Activated CD8-positive, alpha-beta T cell treated with anti-CD3 and anti-CD28 coated beads, Interleukin-2, amount 10 ng/mL, durations not matched to agents 7 days and 5 days (primary cell): ENCODE data around the gene SMYD3. TPM values are rescaled to one million over a fixed set of nuclear protein-coding genes. Genes with fewer than 3 reads are reported as not detected.
"Not testable (repeated sequence)": the region's sequence is repeated elsewhere in the genome, so short reads cannot be mapped to it uniquely, and the experiment has no call there.

ENCODE experiments used
- ATAC-seq: fragments of 150-1000 bp; cut with Tn5 transposase; one replicate; pipeline ENCODE4 v1.10.0; 2021; ENCODE audit warnings: moderate library complexity
- CTCF ChIA-PET: fragments of 350-600 bp; sonication (Branson Sonifier 250); formaldehyde crosslinking; loops from one replicate; lab custom pipeline; 2021; ENCODE audit warnings: antibody characterized with exemption; lab: Charles Lee
- POLR2A ChIA-PET: fragments of 350-600 bp; sonication (Branson Sonifier 250); formaldehyde crosslinking; loops from one replicate; lab custom pipeline; 2021; ENCODE audit warnings: antibody characterized with exemption; lab: Charles Lee
- DNase-seq: peaks from one replicate; pipeline ENCODE4 v3.0.0-alpha.2; 2020
- H3K27ac Mint-ChIP-seq: one replicate; pipeline ENCODE4 v1.8.0; 2021; ENCODE audit warnings: mild to moderate bottlenecking, mixed read lengths
- H3K27me3 Mint-ChIP-seq: one replicate; pipeline ENCODE4 v1.8.0; 2021; ENCODE audit warnings: low read depth, mixed read lengths
- H3K36me3 Mint-ChIP-seq: one replicate; pipeline ENCODE4 v1.8.0; 2021; ENCODE audit warnings: low read depth, mixed read lengths
- H3K4me1 Mint-ChIP-seq: one replicate; pipeline ENCODE4 v1.8.0; 2021; ENCODE audit warnings: low read depth, mixed read lengths
- H3K4me3 Mint-ChIP-seq: one replicate; pipeline ENCODE4 v1.8.0; 2021; ENCODE audit warnings: mild to moderate bottlenecking, mixed read lengths
- H3K9me3 Mint-ChIP-seq: one replicate; pipeline ENCODE4 v1.8.0; 2022; ENCODE audit warnings: mixed read lengths; ENCODE audit not compliant: insufficient read depth
- total RNA-seq, 2 experiments: library from RNA; stranded (reverse); gene quantifications; one replicate each; pipeline ENCODE4 v1.2.3, GENCODE V29; 2021

SMYD3 gene
- total RNA-seq, 2 experiments from 2014 or later: 22.7 to 23.2 TPM

- H3K4me3 Mint-ChIP-seq, H3K27ac Mint-ChIP-seq, DNase-seq, POLR2A ChIA-PET, ATAC-seq, H3K36me3 Mint-ChIP-seq, H3K4me1 Mint-ChIP-seq, H3K27me3 Mint-ChIP-seq, H3K9me3 Mint-ChIP-seq, CTCF ChIA-PET: not testable (repeated sequence)
Measured at GRCh38 chr1:245728035-245728434, 779.0 kb downstream of the SMYD3 start.

- POLR2A ChIA-PET: no interaction called here
- no peak for ATAC-seq
- CTCF ChIA-PET: no interaction called here
Measured at GRCh38 chr1:245721488-245721887, 785.6 kb downstream of the SMYD3 start.

GRCh38 chr1:245718951-245719350 lies 788.1 kb downstream of the SMYD3 start:
- Mint-ChIP-seq H3K9me3 (no peaks in the 10 kb centered on the region), H3K27ac (no peak overlapping the region), H3K27me3 (no peaks in the 10 kb centered on the region), H3K4me1 (no peaks in the 10 kb centered on the region), H3K36me3 (no peaks in the 10 kb centered on the region), H3K4me3 (no peak overlapping the region)
- no peak for DNase-seq
- POLR2A ChIA-PET: no interaction called here
- ATAC-seq: no peak
- CTCF ChIA-PET: no interaction called here

More at GRCh38 chr1:245721488-245721887, 785.6 kb downstream of the SMYD3 start:
- no peaks in the 10 kb centered on the region for H3K4me1 Mint-ChIP-seq
- no peak overlapping the region for H3K4me3 Mint-ChIP-seq
- no peaks in the 10 kb centered on the region for H3K27me3 Mint-ChIP-seq
- no peak overlapping the region for H3K27ac Mint-ChIP-seq
- DNase-seq: no peak
- H3K9me3 Mint-ChIP-seq: no peaks in the 10 kb centered on the region
- no peaks in the 10 kb centered on the region for H3K36me3 Mint-ChIP-seq

GRCh38 chr1:245718123-245718522 lies 789.0 kb downstream of the SMYD3 start:
- ATAC-seq (no peak), DNase-seq (no peak)
- Mint-ChIP-seq H3K4me3 (no peak overlapping the region), H3K27ac (no peak overlapping the region), H3K36me3 (no peaks in the 10 kb centered on the region), H3K27me3 (no peaks in the 10 kb centered on the region), H3K4me1 (no peaks in the 10 kb centered on the region), H3K9me3 (no peaks in the 10 kb centered on the region)
- ChIA-PET CTCF (no interaction called here), POLR2A (no interaction called here)

GRCh38 chr1:245717611-245718010 lies 789.5 kb downstream of the SMYD3 start:
- no peaks in the 10 kb centered on the region for H3K27me3 Mint-ChIP-seq
- CTCF ChIA-PET: no interaction called here

GRCh38 chr1:245716561-245716960 lies 790.5 kb downstream of the SMYD3 start:
- POLR2A ChIA-PET: no interaction called here
- CTCF ChIA-PET: no interaction called here
- no peak overlapping the region for H3K27ac Mint-ChIP-seq
- H3K4me1 Mint-ChIP-seq: no peaks in the 10 kb centered on the region
- H3K36me3 Mint-ChIP-seq: no peaks in the 10 kb centered on the region
- H3K4me3 Mint-ChIP-seq: no peak overlapping the region
- H3K9me3 Mint-ChIP-seq: no peaks in the 10 kb centered on the region
- ATAC-seq (no peak), DNase-seq (no peak)
- H3K27me3 Mint-ChIP-seq: no peaks in the 10 kb centered on the region

More at GRCh38 chr1:245717611-245718010, 789.5 kb downstream of the SMYD3 start:
- DNase-seq (no peak), ATAC-seq (no peak)
- Mint-ChIP-seq H3K36me3 (no peaks in the 10 kb centered on the region), H3K4me1 (no peaks in the 10 kb centered on the region), H3K9me3 (no peaks in the 10 kb centered on the region), H3K4me3 (no peak overlapping the region), H3K27ac (no peak overlapping the region)
- POLR2A ChIA-PET: interaction anchor here (0.6 kb wide), 1 partner anchor 855 kb away, joined by 3 read pairs; no protein-coding TSS in a partner anchor

- no peak overlapping the region for H3K27ac Mint-ChIP-seq
Measured at GRCh38 chr1:245715970-245716369, 791.1 kb downstream of the SMYD3 start.

GRCh38 chr1:245715291-245715701 lies 791.8 kb downstream of the SMYD3 start:
- POLR2A ChIA-PET: no interaction called here

More at GRCh38 chr1:245715970-245716369, 791.1 kb downstream of the SMYD3 start:
- H3K36me3 Mint-ChIP-seq: no peaks in the 10 kb centered on the region
- no peak overlapping the region for H3K4me3 Mint-ChIP-seq
- ATAC-seq (no peak), DNase-seq (no peak)
- H3K4me1 Mint-ChIP-seq: no peaks in the 10 kb centered on the region
- H3K9me3 Mint-ChIP-seq: no peaks in the 10 kb centered on the region
- no peaks in the 10 kb centered on the region for H3K27me3 Mint-ChIP-seq
- CTCF ChIA-PET: no interaction called here
- POLR2A ChIA-PET: no interaction called here

GRCh38 chr1:245714027-245714426 lies 793.1 kb downstream of the SMYD3 start:
- H3K27me3 Mint-ChIP-seq, H3K4me1 Mint-ChIP-seq, CTCF ChIA-PET, H3K9me3 Mint-ChIP-seq, H3K4me3 Mint-ChIP-seq, H3K36me3 Mint-ChIP-seq, H3K27ac Mint-ChIP-seq, POLR2A ChIA-PET, DNase-seq, ATAC-seq: not testable (repeated sequence)

More at GRCh38 chr1:245715291-245715701, 791.8 kb downstream of the SMYD3 start:
- CTCF ChIA-PET: no interaction called here
- H3K36me3 Mint-ChIP-seq: no peaks in the 10 kb centered on the region
- no peaks in the 10 kb centered on the region for H3K9me3 Mint-ChIP-seq
- no peak overlapping the region for H3K27ac Mint-ChIP-seq
- no peaks in the 10 kb centered on the region for H3K27me3 Mint-ChIP-seq
- DNase-seq: no peak
- H3K4me3 Mint-ChIP-seq: no peak overlapping the region
- no peak for ATAC-seq
- no peaks in the 10 kb centered on the region for H3K4me1 Mint-ChIP-seq

- ChIA-PET POLR2A (no interaction called here), CTCF (no interaction called here)
- no peaks in the 10 kb centered on the region for H3K9me3 Mint-ChIP-seq
- ATAC-seq (no peak), DNase-seq (no peak)
- H3K4me1 Mint-ChIP-seq: no peaks in the 10 kb centered on the region
- H3K27me3 Mint-ChIP-seq: no peaks in the 10 kb centered on the region
- H3K27ac Mint-ChIP-seq: no peak overlapping the region
- no peak overlapping the region for H3K4me3 Mint-ChIP-seq
- H3K36me3 Mint-ChIP-seq: no peaks in the 10 kb centered on the region
Measured at GRCh38 chr1:245710961-245711903, 795.8 kb downstream of the SMYD3 start.

- no peaks in the 10 kb centered on the region for H3K9me3 Mint-ChIP-seq
- H3K36me3 Mint-ChIP-seq: no peaks in the 10 kb centered on the region
- H3K4me1 Mint-ChIP-seq: no peaks in the 10 kb centered on the region
- H3K4me3 Mint-ChIP-seq: no peak overlapping the region
- ATAC-seq (no peak), DNase-seq (no peak)
- POLR2A ChIA-PET: interaction anchor here (0.6 kb wide), 1 partner anchor 298 kb away, joined by 4 read pairs; no protein-coding TSS in a partner anchor
- H3K27me3 Mint-ChIP-seq: no peaks in the 10 kb centered on the region
- CTCF ChIA-PET: no interaction called here
- no peak overlapping the region for H3K27ac Mint-ChIP-seq
Measured at GRCh38 chr1:245707941-245708340, 799.1 kb downstream of the SMYD3 start.

GRCh38 chr1:245704765-245705164 lies 802.3 kb downstream of the SMYD3 start:
- no peak for DNase-seq
- ChIA-PET POLR2A (no interaction called here), CTCF (no interaction called here)
- Mint-ChIP-seq H3K4me3 (no peak overlapping the region), H3K4me1 (no peaks in the 10 kb centered on the region), H3K27ac (no peak overlapping the region), H3K9me3 (no peaks in the 10 kb centered on the region), H3K27me3 (no peaks in the 10 kb centered on the region), H3K36me3 (no peaks in the 10 kb centered on the region)
- ATAC-seq: no peak
